ENCODE results near the gene GAS1.

The GAS1 gene

DNA sequence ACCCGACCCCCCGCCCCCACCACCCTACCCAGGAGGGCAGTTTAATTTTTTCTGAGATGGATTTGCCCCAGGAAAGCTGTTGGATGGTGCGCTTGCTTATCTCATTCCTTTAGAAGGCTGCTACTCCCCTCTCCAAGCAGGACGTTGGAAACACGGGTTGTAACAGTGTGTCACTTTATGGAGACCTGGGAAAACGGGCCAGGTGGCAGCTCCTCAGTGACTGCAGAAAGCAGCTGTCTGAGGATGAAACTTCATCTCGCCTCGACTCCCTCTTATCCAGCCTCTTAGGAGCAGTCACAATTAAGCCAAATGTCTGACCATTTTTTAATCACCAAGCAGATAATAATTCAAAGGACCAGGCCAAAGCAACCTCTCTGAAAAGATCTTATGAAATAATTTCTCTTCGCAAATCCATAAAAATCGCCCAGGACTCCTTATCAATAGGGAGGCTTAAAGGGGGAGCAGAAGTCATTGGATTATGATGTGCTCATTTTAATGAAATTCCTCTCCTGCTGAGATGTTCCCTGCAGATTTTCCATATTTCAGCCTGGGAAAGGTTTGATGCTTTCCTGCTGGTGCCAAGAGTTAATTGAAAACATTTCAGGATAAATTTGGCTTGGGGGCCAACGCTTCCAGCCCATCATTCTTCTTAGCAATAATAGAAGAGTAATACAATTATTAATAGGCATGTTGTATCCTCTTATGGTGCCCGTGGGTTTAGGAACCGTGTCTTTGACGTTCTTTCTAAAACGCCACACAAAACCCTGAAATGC, 26.0 kb downstream of the GAS1 start:
- DNase-seq (ENCODE audit: low read depth): no peak

DNA sequence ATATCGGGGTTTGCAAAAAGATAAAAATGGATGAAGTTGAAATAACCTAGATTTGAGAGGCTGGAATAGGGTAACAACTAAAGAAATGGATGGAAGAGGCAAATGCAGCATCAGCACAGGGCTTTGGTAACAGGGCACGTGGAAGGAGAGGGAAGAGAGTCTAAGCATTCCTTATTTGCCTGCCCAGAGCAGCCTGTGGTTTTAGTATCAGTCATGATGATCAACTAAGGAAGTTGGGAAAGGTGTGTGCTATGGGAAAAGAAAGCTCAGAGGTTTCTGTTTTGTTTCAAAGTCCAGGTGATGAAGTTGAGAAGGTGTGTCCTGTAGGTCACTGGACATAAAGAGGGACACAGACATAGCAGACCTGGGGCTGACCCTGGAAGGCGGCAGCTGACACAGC, 28.8 kb downstream of the GAS1 start:
- no peak for DNase-seq (ENCODE audit: low read depth)

DNA sequence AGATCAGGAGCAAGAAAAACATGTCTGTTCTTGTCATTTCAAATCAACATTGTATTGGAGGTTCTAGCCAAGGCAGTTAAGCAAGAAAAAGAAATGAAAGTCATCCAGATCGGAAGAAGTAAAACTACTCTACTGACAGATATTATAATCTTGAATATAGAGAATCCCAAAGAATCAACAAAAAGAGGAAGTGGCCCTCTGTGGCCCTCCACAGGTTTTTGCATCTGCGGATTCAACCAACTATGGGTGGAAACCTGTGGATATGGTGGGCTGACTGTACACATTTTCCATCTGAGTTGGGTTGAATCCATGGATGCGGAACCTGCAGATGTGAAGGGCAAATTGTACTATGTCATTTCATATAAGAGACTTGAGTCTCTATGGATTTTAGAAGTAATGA, 35.1 kb downstream of the GAS1 start:
- DNase-seq (ENCODE audit: low read depth): no peak

- no peak for DNase-seq (ENCODE audit: low read depth)
Observed at GRCh38 chr9:86909388-86909787, 37.9 kb downstream of the GAS1 start.

DNA sequence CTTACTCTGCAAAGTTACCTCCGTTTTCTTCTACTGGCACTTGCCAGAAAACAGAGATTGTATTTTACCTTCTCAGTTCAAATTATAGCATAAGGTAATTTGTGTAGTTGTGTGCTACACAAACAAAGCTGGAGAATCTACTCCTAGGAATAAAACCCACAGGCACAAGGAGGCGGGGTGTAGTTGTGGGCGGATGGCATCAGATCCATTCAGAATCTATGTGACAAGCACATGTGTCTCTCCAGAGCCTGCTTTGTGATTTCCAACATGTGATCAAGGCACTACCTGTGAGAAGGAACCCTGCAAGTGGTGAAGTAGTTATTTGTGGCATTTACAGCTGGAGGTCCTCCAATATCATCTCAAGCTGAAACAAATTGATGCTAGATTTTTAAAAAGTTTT, 39.0 kb downstream of the GAS1 start:
- no peak for DNase-seq (ENCODE audit: low read depth)

DNA sequence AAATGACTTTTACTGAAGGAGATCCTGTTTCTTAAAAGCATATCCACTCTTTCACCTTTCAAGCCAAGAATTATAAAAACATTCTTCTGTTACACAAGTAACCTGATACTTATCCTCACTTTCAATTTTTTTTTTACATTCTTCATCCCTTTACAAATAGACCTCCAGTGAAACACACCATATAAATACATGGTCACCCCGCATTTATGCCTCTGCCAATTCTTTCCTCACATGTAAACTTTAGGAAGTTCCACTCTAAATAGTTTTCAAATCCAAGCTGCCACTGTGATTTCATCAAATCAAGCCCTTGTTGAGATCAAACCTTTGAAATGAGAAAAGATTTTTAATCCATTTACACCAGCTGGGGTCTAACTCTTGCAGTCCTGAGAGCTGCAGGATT, 40.0 kb downstream of the GAS1 start:
- no peak for DNase-seq (ENCODE audit: low read depth)

DNA sequence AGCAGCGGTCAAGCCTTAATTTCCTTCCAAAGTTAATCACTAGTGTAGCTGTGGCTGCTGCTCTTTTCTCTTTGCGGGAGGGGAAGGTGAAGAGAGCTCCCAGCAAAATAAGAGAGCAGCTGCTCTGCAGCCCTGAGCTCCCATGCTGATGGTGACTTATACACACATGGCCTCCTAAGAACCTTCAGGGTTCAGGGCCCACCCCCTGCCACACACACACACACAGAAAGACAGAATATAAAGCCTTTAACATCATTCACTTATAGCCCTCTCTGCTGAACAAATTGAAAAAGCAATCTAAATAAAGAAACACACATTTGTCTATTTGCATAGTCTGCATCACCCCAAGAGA, 43.6 kb downstream of the GAS1 start:
- no peak for DNase-seq (ENCODE audit: low read depth)

GRCh38 chr9:86902991-86903733, 44.1 kb downstream of the GAS1 start:
- DNase-seq (ENCODE audit: low read depth): no peak

DNA sequence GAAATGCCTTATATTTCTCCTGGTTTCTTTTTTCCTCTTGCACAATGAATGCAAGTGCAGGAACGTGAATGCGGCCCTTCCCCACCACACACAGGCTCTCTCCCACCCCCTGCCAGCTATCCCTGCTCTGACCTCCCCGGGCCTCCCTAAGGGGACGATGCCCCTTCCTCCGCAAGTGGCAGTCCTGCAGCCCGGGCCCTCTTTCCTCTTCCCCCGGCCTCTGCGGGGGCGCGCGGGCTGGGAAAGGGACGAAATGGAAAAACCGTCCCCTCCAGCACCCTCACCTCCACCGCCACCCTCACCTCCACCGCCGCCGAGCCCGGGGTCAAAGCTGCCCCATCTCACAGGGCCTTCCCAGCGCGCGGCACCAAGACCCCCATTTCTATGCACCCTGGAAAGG, 44.7 kb downstream of the GAS1 start:
- no peak for DNase-seq (ENCODE audit: low read depth)

- DNase-seq (ENCODE audit: low read depth): no peak
Observed at GRCh38 chr9:86902176-86902575, 45.1 kb downstream of the GAS1 start.

GRCh38 chr9:86901511-86901910, 45.8 kb downstream of the GAS1 start:
- no peak for DNase-seq (ENCODE audit: low read depth)
